ENCODE results near the gene IFI6.
"Not testable (repeated sequence)": the region's sequence is repeated elsewhere in the genome, so short reads cannot be mapped to it uniquely, and the experiment has no call there.

Gene IFI6

DNA sequence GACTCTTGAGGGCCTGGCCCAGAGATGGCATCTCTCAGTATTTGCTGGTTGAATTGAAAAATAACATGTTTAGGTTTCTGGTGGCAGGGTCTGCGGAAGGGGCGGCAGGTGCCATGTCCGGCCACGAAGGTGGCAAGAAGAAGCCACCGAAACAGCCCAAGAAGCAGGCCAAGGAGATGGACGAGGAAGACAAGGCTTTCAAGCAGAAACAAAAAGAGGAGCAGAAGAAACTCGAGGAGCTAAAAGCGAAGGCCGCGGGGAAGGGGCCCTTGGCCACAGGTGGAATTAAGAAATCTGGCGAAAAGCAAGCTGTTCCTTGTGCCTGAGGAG, 22.7 kb downstream of the IFI6 start:
- DNase-seq, result no peak

DNA sequence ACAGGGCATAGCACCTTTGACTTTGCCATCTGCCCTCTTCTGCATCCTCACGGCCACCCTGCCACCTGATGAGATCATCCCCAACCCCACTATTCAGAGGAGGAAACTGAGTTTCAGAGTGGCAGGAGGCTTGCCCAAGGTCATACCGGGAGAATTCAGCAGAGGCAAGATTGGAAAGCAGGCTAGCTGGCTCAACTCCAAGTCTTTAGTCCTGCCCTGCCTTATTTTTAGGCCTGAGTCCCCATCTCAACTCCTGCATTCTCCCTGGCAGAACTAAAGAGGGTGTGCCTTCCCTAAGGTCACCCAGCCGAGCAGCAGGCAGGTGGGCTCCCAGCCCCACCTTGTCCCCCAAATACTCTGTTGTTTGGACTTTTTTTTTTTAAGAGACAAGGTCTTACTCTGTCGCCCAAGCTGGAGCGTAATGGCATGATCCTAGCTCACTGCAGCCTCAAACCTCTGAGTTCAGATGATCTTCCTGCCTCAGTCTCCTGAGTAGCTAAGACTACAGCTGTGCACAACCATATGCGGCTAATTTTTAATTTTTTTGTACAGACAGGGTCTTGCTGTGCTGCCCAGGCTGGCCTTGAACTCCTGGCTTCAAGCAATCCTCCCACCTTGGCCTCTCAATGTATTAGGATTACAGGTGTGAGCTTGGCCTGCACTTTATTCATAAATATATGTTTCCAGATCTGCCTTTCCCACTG, 23.2 kb downstream of the IFI6 start:
- no peak for DNase-seq

DNA sequence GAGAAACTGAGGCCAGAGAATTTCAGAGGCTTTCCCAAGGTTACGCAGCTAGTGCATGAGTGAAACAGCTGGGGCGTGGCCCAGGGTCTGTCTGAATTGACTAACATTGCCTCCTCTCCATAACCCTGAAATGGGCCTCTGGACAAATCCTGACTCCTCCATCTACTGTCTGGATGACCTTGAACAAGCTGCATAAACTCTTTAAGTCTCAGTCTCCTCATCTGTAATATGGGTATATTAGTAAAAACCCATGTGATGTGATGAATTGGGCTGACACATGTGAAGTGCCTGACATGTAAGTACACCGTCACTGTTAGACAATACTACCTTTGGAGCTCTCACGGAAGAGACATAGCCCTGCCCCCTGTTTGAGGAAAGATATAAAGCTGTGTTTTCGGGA, 24.7 kb downstream of the IFI6 start:
- DNase-seq, result no peak

DNA sequence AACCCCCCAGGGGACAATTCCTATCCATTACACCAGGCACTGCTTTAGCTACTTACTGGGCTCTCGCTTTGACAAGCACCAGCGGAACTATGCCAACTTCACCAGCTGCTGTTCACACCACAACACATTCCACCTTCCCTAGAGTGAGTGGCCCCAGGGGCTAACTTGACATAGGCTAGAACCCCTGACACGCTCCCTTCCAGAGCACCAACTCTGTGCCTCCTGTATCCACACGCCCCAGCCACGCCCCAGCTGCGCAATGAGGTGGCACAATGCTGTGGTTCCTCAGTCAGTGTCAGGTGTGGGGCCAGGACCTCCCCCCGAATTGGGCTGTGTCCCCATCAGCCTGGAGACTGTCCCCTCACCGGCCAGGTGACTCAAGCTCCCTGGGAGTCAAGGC, 25.3 kb downstream of the IFI6 start:
- DNase-seq, result no peak

DNA sequence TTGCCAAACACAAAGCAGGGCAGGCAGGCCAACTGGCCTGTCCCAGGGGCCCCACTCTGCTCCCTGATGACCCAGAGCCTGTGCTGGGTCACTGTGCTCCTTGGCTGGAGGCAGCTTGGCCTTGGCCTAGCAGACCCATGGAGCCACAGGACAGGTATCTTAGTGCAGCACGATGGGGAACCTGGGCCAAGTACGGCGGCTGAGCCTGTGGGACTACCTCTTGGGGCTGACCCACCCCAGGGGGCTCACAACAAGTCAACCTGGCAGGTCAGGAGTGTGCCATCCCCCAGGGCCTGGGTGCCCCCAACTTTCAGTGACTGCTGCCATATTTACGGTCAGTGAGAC, 26.9 kb downstream of the IFI6 start:
- DNase-seq, result no peak

DNA sequence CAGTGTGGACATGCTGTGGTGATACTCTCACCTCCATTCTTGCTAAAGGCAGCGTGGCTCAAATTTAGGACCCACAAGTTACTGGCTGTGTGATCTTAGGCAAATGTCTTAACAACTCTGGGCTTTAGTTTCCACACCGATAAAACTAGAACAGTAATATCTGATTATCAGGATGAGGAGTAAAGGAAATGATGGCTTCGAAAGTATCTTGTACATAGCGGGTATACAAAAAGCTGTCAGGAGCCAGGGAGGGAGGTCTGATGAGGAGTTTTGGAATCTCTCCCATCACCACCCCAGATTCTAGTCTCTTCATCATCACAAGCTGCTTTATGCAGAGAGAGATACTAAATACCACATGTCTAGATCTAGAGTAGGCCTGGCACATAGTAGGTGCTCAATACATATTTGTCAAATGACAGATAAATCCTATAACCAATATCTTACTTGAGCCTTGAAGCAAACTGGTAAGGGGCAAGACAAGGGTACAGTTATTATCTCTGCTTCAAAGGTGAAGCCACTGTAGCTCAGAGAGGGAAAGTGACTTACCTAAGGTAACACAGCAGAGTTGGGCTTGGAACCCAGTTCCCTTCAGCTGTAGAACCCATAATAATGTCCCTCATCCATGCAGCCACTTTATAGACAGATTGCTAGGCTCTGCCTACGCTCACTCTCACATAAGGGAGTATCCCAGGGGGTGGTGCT, 27.5 kb downstream of the IFI6 start:
- DNase-seq, result no peak

DNA sequence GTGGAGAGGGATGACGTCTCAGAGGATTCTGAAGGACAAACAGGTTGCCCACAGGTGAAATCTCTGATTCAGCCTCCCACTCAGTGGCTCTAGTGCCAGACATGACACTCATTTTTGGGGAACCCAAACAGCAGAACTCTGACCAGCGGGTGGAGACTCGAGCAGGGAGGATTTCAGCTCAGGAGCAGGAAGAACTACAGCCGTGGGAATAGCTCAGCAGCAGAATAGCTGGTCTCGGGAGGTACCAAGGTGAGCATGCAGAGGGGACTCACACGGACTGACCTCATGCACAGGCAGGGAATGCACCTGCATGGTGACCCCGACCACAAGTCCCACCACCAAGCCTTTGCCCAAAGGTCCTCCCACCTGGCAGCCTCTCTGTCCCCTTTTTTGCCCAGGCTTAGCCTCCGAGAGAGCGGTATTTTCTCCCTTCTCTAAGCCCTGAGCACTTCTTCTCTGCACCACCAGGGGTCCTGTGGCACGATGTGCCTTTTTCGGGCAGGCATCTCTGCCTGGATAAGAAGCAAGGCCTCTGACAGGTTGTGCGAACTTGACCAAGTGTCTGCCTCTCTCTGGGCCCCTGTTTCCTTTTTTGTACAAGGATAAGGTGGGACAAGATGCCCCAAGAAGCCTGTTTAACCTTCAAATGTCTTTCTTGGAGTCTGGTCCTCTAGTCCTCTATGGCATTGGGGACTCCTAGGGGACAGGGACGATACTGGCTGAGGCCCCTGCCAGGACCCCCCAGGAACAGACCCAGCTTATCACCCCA, 28.2 kb downstream of the IFI6 start:
- peak; percentile 67 for DNase-seq

DNA sequence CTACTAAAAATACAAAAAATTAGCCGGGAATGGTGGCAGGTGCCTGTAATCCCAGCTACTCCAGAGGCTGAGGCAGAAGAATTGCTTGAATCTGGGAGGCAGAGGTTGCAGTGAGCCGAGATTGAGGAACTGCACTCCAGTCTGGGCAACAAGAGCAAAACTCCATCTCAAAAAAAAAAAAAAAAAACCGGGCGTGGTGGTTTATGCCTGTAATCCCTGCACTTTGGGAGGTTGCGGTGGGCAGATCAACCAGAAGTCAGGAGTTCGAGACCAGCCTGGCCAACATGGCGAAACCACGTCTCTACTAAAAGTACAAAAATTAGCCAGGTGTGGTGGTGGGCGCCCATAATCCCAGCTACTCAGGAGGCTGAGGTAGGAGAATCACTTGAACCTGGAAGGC, 31.5 kb downstream of the IFI6 start:
- not testable (repeated sequence) for DNase-seq

DNA sequence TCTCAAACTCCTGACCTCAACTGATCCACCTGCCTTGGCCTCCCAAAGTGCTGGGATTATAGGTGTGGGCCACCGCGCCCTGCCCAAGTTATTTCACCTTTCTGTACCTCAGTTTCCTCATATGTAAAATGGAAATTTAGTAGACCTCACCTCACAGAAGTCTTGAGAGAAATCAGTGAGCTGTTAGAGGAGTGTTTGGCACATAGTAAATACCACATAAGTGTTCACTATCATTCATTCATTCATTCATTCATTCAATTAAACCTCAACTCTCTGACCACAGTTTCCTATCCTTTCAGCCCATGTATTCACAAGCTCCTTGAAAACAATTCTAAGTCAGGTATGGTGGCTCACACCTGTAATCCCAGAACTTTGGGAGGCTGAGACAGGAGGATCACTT, 33.2 kb downstream of the IFI6 start:
- DNase-seq, result no peak

DNA sequence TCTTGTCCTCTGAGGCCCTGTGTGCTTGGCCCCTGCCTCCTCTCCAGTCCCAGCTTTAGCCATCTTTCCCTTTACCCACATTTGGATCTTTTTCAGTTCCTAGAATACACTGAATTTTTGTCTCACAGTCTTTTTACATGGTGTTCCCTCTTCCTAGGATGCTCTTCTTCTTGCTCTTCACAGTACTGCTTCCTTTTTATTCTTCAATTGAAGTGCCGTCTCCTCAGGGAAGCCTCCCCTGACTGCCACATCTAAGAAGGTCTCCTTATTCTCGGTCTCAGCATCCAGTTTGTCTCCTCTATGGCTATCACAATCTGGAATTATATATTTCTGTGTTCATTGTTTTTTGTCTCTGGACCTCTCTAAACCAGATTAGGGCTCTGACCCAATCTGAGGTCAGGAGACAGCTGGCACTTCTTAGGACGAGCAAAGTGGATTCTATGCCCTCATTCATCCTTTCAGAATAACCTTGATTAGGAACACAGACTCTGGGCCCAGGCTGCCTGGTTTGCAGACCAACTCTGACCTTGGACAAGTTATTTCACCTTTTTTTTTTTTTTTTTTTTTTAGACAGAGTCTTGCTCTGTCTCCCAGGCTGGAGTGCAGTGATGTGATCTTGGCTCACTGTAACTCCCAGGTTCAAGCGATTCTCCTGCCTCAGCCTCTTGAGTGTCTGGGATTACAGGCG, 33.8 kb downstream of the IFI6 start:
- DNase-seq, result no peak

DNA sequence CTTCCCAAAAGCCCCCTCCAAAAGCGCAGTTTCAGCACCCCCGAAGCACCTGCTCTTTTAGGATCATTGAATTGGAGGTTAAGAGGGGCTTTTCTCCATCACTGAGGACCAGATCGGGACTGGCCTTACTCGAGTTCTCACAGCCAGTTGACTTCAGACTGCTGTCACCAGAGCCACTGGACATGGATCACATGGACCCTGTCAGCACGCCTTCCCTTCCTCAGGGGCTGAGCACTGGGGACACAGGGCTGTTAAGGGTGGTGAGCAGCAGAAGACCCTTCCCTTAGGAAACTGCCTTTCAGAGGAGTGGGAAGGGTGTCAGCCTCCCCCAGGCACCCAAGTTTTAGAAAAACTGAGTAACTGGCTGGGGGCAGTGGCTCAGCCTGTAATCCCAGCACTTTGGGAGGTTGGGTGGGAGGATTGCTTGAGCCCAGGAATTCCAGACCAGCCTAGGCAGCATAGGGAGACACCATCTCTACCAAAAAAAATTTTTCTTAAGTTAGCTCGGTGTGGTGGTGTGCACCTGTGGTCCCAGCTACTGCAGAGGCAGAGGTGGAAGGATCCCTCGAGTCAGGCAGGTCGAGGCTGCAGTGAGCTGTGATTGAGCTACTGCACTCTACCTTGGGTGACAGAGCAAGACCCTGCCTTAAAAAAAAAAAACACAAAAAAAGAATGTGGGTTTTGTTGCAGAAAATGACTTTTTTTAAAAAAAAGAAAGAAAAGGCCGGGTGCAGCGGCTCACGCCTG, 36.4 kb downstream of the IFI6 start:
- no peak for DNase-seq

DNA sequence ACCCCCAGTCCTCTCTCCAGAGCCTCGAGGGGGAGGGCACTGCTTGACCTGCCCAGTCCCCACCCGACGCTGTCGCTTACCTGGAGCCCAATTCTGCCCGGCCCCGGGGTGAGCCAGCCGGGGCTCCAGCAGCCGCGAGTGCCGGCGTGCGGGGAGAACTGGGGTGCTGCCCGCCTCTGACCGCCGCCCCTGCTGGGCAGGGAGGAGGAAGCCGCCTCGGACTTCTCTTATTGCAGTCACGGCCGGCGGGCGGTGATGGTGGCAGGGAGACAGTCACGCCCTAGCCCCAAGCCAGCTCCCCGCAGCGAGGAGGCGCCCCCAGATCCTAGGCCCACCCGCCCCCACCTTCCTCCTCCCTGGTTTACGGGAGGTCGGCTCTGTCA, 37.0 kb downstream of the IFI6 start, which contains the start of gene FGR:
Gene FGR (minus strand): TSS at position 201 of the 383 bp plus-strand sequence. CDS start 11,269 bp downstream, outside the sequence.
- no peak for DNase-seq

DNA sequence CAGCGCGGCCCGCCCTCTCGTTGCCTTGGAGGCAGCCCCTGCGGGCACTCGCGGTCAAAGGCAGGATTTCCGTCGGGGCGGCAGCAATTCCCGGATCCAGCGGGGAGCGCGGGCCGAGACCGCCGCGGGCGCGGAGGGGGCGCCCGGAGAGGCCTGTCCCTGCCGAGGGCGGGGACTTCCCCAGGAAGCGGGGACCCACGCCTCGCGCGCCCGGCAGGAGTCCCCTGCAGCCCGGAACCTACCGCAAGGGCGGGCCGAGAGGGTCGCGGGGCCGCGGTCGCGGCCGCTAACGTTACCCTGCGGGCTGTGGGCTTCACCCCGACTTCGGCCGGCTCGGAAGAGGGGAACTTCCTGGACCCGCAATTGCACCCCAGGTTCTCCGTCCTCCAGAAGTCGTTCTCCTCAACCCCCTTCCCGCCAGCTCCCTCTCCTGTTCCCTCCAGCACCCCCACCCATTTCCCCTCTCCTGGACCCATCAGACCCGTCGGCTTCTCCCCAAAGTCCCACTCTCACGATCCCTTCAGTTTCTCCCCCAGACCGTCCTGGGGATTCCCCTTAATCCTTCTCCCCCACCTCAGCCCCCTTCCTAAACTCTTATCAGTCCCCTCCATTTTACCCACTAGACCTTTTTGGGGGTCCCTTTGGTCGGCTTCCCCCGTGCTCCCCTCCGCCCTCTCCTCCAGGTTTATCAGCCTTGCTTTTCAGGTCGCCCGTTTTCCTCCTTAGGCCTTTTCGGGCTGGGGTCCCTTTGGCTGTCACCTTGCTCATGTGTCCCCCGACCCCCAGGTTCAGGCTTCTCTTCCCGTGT, 37.6 kb downstream of the IFI6 start:
- DNase-seq, result peak; percentile 58

DNA sequence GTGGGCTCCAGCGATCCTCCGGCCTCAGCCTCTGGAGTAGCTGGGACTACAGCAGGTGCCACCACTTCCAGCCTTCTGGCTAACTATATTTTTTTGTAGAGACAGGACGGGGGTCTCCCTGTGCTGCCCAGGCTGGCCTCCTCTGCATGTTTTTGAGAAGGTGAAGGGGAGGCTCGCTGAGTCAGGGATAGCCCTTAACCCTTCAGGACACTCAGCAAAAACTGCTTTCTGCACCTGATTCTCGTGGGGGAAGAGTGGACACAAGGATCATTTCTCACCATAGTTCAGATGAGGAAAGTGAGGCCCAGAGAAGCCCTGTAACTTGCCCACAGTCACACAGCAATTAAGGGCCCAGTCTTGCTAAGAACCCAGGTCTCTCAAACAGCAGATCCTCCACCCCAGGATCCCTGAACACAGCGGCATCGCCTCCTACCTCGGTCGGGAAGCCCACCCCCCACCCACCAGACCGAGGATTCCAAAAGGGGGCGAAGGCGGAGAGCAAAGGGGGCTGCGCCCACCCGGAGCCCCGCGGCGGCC, 38.3 kb downstream of the IFI6 start:
- no peak for DNase-seq

DNA sequence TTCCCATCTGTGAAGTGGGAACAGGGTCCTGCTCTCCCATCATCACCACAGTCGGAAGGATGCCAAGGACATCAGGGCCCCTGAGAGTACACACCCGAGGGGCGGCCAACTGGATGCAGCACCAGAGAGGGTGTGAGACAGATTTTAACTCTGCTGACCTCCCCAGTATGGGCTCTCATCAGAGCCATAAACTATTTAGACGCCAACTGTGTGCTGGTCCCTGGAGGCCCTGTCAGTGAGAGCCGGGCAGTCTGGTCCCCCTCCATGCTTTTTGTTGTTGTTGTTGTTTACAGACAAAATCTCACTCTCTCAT, 38.7 kb downstream of the IFI6 start:
- DNase-seq, result no peak

DNA sequence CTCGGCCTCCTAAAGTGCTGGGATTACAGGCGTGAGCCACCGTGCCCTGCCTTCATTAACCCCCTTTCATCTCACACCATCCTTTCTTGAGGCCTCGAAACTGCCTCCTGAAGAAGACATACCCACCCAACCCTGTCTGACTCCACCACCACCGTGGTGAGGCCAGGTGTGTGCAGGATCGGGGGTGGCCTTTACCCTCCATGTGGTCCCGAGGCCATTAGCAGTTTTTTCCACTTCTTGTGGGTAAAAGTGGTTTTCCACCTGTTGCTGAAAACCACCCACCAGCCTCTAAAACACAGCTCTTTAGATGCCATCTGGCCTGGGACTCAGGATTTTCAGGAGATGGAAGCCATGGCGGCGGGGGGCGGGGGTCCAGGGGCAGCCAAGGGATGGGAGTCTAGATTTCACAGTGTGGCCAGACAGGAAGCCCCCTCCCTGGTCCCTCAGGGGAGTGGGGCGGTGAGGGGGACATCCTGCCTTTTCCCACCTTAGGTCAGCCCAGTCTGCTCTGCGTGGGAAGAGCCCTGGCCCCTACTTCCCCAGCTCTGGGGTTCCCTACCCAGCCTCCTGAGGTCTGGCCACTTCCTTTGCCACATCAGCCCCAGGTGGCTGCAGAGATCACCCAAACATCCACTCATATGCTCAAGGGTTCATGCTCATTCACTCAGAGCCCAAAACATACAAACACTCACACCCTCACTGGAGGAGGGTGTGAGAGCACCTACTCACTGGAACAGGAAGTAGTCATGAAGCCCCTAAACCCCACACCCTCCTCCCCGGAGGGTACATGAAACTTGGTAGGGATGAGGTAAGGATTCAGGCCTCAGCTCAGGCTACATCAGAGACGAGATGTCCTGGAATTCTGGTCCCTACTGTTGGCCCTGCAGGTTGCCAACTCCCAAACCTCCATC, 39.4 kb downstream of the IFI6 start:
- no peak for DNase-seq

DNA sequence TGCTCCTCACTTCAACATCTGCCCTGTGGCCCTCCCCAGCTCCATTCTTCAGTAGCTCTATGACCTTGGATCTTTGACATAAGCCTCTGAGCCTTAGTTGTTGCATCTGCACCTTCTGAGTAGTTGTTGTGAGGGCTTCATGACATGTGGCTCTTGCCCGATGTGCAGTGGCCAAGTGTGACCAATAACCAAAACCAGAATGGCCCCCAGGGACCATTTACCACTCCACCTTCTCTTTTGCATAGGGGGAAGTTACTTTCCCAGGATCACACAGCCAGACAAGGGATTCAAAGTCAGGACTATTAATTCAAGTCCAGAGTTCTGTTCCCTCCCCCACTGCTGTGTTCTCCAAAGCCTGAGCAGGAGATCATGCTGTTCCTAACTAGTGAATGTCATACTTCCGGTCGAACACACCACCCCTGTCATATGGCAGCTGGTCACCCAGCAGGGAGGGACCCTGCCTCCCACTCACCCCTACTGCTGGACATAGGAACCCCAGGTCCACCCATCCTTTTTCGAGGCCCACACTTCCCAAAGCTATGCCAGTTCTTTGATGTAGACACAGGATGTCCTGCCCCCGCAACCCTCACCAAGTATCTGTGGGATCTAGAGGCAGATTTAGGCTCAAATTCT, 41.0 kb downstream of the IFI6 start:
- DNase-seq, result no peak

DNA sequence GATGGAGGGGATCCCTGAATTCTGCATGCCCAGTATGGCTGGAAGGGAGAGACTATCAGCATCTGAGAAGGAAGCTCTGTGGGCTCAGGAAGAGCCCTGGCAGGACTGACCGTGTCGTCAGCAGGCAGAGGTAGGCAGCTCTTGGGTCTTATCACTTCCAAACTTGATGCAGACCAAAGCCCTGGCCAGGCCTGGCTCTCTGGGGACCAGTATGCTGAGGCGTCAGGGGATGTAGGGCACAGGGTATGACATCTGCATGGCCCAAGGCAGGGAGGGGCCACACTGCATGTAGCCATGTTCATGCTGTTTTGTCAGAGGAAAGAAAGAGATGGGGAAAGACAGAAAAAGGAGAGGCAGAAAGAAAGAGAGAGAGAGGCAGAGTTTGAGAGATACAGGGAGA, 43.3 kb downstream of the IFI6 start:
- DNase-seq, result no peak

DNA sequence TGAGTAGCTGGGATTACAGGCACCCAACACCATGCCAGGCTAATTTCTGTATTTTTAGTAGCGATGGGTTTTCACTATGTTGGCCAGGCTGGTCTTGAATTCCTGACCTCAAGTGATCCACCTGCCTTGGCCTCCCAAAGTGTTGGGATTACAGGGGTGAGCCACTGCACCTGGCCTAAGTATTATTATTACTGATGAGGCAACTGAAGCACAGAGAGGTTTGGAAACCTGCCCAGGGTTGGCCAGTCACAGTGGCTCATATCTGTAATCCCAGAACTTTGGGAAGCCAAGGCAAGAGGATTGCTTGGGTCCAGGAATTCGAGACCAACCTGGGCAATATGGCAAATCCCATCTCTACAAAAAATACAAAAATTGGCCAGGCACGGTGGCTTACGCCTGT, 44.3 kb downstream of the IFI6 start:
- not testable (repeated sequence) for DNase-seq

DNA sequence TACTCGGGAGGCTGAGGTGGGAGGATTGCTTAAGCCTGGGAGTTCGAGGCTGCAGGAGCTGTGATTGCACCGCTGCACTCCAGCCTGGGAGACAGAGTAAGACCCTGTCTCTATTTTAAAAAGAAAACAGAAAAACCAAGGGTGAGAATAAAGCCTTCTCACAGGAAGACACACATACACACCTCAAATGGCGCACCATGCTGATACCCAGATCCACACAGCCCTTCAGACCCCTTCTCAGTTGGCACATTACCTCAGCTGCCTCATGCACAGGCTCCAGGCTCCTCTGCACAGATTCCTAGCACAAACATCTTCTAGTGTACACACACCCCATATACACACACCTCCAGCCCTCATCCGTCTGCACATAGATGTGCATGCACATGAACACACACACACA, 44.9 kb downstream of the IFI6 start:
- DNase-seq, result no peak

All from eye (tissue), 1 donor.